ENCODE results near the gene FAM9C. TPM values are rescaled to one million over a fixed set of nuclear protein-coding genes. Genes with fewer than 3 reads are reported as not detected.

Gene FAM9C
- total and polyA plus RNA-seq, 2 donors (not counting 1 experiment from before 2014, with no cell fraction given), result not detected

DNA sequence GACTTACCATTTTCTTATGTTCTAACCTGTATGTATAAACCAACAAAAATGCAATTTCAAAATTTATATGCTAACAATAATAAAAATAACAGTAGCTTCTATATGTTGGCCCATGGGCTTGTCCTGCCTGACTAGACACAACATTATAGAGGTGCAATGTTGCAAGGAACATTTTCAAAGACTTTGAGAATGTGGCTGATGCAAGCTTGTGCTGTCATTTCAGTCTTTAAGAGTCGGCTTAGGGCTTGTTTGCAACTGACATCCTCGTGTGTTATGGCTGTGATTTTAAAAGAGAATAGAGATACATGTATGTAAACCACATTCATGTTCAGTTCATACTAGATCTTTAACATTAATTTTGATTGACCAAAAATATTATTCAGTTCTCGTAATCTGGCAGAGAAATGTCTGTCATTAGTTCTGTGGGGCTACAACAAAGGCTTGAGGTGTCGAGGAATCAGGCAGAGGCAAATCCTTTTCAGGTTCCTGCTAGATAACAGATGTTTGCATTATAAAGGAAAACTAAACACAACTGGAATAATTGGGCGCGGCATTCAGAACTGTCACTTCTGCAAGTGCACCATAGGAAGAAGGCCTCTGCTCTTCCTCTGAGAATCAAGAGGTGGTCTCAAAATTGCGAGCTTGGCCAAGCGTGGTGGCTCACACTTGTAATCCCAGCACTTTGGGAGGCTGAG, 56.4 kb downstream of the FAM9C start:
- CTCF ChIA-PET, result no interaction called here

More for the DNA sequence above, 56.4 kb downstream of the FAM9C start:
- Mint-ChIP-seq H3K27me3 (no peaks in the 10 kb centered on the region), H3K27ac (no peak overlapping the region), H3K4me3 (no peak overlapping the region), H3K9me3 (ENCODE audit: insufficient read depth) (no peaks in the 10 kb centered on the region), H3K4me1 (peaks cover 48% of the 10 kb centered on the region)
- H3K9me3 ChIP-seq (ENCODE audit: control extremely low read depth in 1 of 3, control insufficient read depth in 2 of 3, insufficient read depth in 1 of 3, low read length in 2 of 3), result no peaks in the 10 kb centered on the region
- 100% methylated on average over 4 of the region's 8 CpGs for WGBS (ENCODE audit: insufficient coverage)
- H4K20me1 ChIP-seq (ENCODE audit: control insufficient read depth, insufficient read depth, low read length, poor library complexity, severe bottlenecking), result no peaks in the 10 kb centered on the region
- TF ChIP-seq CTCF (IDR thresholded peaks at IDR 0.05) (no peak), EZH2 (IDR thresholded peaks at IDR 0.05; ENCODE audit: borderline replicate concordance, insufficient read depth, low read depth, low read length, poor library complexity, severe bottlenecking) (no peak)
- H3K27me3 ChIP-seq (replicated peaks in 1 of 4; ENCODE audit: control extremely low read depth in 1 of 4, control insufficient read depth in 3 of 4, insufficient read depth in 4 of 4, low read length in 3 of 4), result peaks cover 0 to 3% (median 0%) of the 10 kb centered on the region in 4 experiments
- DNase-seq (no peak), ATAC-seq (ENCODE audit: low read depth) (no peak)
- H3K4me1 ChIP-seq (ENCODE audit: control insufficient read depth in 2 of 2, insufficient read depth in 2 of 2, low read length in 2 of 2), result peaks cover 25 to 33% of the 10 kb centered on the region in 2 donors
- no peak overlapping the region for H3K27ac ChIP-seq (ENCODE audit: low read length in 2 of 2)
- intact Hi-C loops (cut with micrococcal nuclease), result no loop called here
- H3K36me3 ChIP-seq (replicated peaks in 1 of 2; ENCODE audit: control extremely low read depth in 1 of 2, control insufficient read depth in 1 of 2, extremely low read depth in 1 of 2, insufficient read depth in 2 of 2, low read length in 1 of 2), result no peaks in the 10 kb centered on the region
- H3K9ac ChIP-seq (ENCODE audit: low read length), result no peak overlapping the region
- peaks cover 17% of the 10 kb centered on the region for H3K79me2 ChIP-seq (ENCODE audit: control insufficient read depth, insufficient read depth, low read length)
- no peak overlapping the region for H3K4me2 ChIP-seq (replicated peaks; ENCODE audit: low read depth, low read length, poor library complexity, severe bottlenecking)
- POLR2A ChIA-PET, result interaction anchor here (1.3 kb wide), 1 partner anchor 10 kb away, joined by 5 read pairs; no protein-coding TSS in a partner anchor
- H2AFZ ChIP-seq (ENCODE audit: insufficient read depth, low read depth, low read length, poor library complexity, severe bottlenecking), result no peak overlapping the region
- no peak overlapping the region for H3K4me3 ChIP-seq (ENCODE audit: control extremely low read depth in 1 of 5, extremely low read depth in 1 of 5, insufficient read depth in 1 of 5, low read depth in 2 of 5, low read length in 4 of 5)

All from B cell (primary cell).